Transverse colon (tissue), 3 donors: Measurements from ENCODE around the gene ZNF784.

Source experiments
- EP300 ChIP-seq: sonication (generic); formaldehyde crosslinking; IDR thresholded peaks from one replicate; pipeline ENCODE4 v1.6.1; 2017; ENCODE audit warnings: antibody characterized with exemption, low read depth
- TF ChIP-seq, protein P1 (sequence below), 5 experiments: fragments of 200-600 bp in 3 of 5; fragments of 450-650 bp in 2 of 5; sonication (generic) in 3 of 5; IDR thresholded peaks; 1 replicate in 2 of 5; 2 replicates in 3 of 5; pipeline ENCODE4 v1.5.1; 2016 to 2017; ENCODE audit warnings: antibody characterized with exemption in 5 of 5, inconsistent platforms in 3 of 5, mild to moderate bottlenecking in 2 of 5, moderate library complexity in 1 of 5

DNA sequence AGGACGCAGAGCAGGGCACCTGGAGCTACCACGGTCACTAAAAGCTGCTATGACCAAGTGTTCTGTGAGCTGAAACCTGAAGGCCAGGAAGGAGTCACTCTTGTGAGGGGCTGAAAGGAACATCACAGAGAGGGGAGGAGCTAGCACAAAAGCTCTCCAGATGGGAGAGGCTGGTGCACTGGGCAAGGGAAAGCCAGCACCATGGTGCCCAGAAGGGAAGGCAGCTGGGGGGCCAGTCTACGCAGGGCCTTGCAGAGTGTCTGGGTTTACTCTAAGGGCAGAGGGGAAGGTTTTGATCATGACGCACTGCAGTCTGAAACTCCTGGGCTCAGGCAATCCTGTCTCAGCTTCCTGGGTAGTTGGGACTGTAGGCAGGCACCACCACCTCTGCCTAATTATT is 12.4 kb upstream of the ZNF784 start:
- TF ChIP-seq EP300 = no peak
- TF ChIP-seq, protein P1, sequence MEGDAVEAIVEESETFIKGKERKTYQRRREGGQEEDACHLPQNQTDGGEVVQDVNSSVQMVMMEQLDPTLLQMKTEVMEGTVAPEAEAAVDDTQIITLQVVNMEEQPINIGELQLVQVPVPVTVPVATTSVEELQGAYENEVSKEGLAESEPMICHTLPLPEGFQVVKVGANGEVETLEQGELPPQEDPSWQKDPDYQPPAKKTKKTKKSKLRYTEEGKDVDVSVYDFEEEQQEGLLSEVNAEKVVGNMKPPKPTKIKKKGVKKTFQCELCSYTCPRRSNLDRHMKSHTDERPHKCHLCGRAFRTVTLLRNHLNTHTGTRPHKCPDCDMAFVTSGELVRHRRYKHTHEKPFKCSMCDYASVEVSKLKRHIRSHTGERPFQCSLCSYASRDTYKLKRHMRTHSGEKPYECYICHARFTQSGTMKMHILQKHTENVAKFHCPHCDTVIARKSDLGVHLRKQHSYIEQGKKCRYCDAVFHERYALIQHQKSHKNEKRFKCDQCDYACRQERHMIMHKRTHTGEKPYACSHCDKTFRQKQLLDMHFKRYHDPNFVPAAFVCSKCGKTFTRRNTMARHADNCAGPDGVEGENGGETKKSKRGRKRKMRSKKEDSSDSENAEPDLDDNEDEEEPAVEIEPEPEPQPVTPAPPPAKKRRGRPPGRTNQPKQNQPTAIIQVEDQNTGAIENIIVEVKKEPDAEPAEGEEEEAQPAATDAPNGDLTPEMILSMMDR (IDR thresholded peaks at IDR 0.05) = no peak
